HCT116 (cell line): ENCODE data around the gene SYNGR3. TPM values are rescaled to one million over a fixed set of nuclear protein-coding genes. Genes with fewer than 3 reads are reported as not detected.

Experiments
- ATAC-seq: fragments of 200-7000 bp; cut with Tn5 transposase; 2 replicates; pipeline ENCODE4 v1.9.1; 2020; ENCODE audit warnings: mild to moderate bottlenecking, moderate library complexity
- BruUV-seq: library from RNA; stranded (reverse); fragments of 400-500 nt; replicated peaks from 2 replicates; lab custom pipeline; 2021; lab: Mats Ljungman, UMichigan
- CTCF ChIA-PET: fragments of 300-600 bp; sonication (Branson Sonifier 250); formaldehyde crosslinking; loops from one replicate; lab custom pipeline; 2021; ENCODE audit warnings: antibody characterized with exemption; lab: Charles Lee
- POLR2A ChIA-PET: fragments of 300-600, 350-600 bp; sonication (Branson Sonifier 250); formaldehyde crosslinking; loops from one replicate; lab custom pipeline; 2021; ENCODE audit warnings: antibody characterized with exemption; lab: Charles Lee
- RAD21 ChIA-PET, 2 experiments: fragments of 300-600 bp; sonication (Branson Sonifier 250); formaldehyde crosslinking; loops; one replicate each; lab custom pipeline; 2023; ENCODE audit warnings: low total read pairs in 2 of 2; ENCODE audit not compliant: uncharacterized antibody in 2 of 2, unreplicated experiment in 2 of 2, low non-redundant PET in 1 of 2; lab: Charles Lee
- DNase-seq: peaks from one replicate; pipeline ENCODE4 v3.0.0-alpha.2; 2010; ENCODE audit warnings: low read depth, low spot score
- H2AFZ ChIP-seq: fragments of 200-600 bp; shearing (Covaris generic), sonication (generic); 2 replicates; pipeline ENCODE4 v1.6.1; 2017; ENCODE audit warnings: low read depth, mixed run types, mixed read lengths, antibody characterized with exemption, low read length; ENCODE audit not compliant: poor library complexity, severe bottlenecking
- H3K27ac ChIP-seq: 2 replicates; pipeline ENCODE4 v1.5.1; 2012; ENCODE audit warnings: low read depth, low read length
- H3K27me3 ChIP-seq: fragments of 200-600 bp; sonication (generic); 2 replicates; pipeline ENCODE4 v1.6.1; 2016; ENCODE audit warnings: mixed run types, low read length, mixed read lengths; ENCODE audit not compliant: insufficient read depth
- H3K36me3 ChIP-seq, 2 experiments: fragments of 200-500 bp in 1 of 2; fragments of 200-600 bp in 1 of 2; sonication (Bioruptor generic) in 1 of 2; sonication (generic) in 1 of 2; 2 replicates each; pipeline versions ENCODE4 v1.5.1 to v1.6.1; 2014 to 2016; ENCODE audit warnings: low read length in 2 of 2, inconsistent platforms in 1 of 2, mixed read lengths in 1 of 2, mixed run types in 1 of 2; ENCODE audit not compliant: insufficient read depth in 2 of 2, control insufficient read depth in 1 of 2
- H3K4me1 ChIP-seq, 2 experiments: fragments of 200-600 bp in 1 of 2; sonication (generic) in 1 of 2; 2 replicates each; pipeline versions ENCODE4 v1.5.1 to v1.6.1; 2012 to 2017; ENCODE audit warnings: low read length in 2 of 2, inconsistent platforms in 1 of 2, mild to moderate bottlenecking in 1 of 2, mixed read lengths in 1 of 2, mixed run types in 1 of 2, moderate library complexity in 1 of 2; ENCODE audit not compliant: insufficient read depth in 2 of 2, control insufficient read depth in 1 of 2
- H3K4me2 ChIP-seq: fragments of 200-600 bp; sonication (generic); 2 replicates; pipeline ENCODE4 v1.6.1; 2017; ENCODE audit warnings: mixed run types, low read length, mixed read lengths
- H3K4me3 ChIP-seq, 2 experiments: fragments of 200-600 bp in 1 of 2; sonication (generic) in 1 of 2; replicated peaks in 1 of 2; 2 replicates each; pipeline ENCODE4 v1.5.1; 2011 to 2016; ENCODE audit warnings: low read length in 2 of 2, control low read depth in 1 of 2, low read depth in 1 of 2, mild to moderate bottlenecking in 1 of 2, mixed read lengths in 1 of 2, mixed run types in 1 of 2
- H3K79me2 ChIP-seq: fragments of 200-600 bp; sonication (generic); 2 replicates; pipeline ENCODE4 v1.6.1; 2017; ENCODE audit warnings: mild to moderate bottlenecking, mixed run types, low read length, moderate library complexity, mixed read lengths; ENCODE audit not compliant: insufficient read depth
- H3K9ac ChIP-seq: fragments of 200-600 bp; sonication (generic); 2 replicates; pipeline ENCODE4 v1.6.1; 2016; ENCODE audit warnings: low read length, mixed read lengths
- H3K9me2 ChIP-seq: fragments of 200-600 bp; sonication (generic), shearing (Covaris generic); 2 replicates; pipeline ENCODE4 v1.6.1; 2017; ENCODE audit warnings: mixed run types, mild to moderate bottlenecking, moderate library complexity; ENCODE audit not compliant: insufficient read depth
- H3K9me3 ChIP-seq, 2 experiments: fragments of 200-500 bp in 1 of 2; fragments of 200-600 bp in 1 of 2; sonication (Bioruptor generic) in 1 of 2; sonication (generic) in 1 of 2; 2 replicates each; pipeline ENCODE4 v1.6.1; 2014 to 2017; ENCODE audit warnings: low read length in 2 of 2, mixed read lengths in 2 of 2, inconsistent platforms in 1 of 2, low read depth in 1 of 2, mild to moderate bottlenecking in 1 of 2, mixed run types in 1 of 2, moderate library complexity in 1 of 2; ENCODE audit not compliant: control insufficient read depth in 1 of 2, insufficient read depth in 1 of 2
- H4K20me1 ChIP-seq: fragments of 200-600 bp; sonication (generic), shearing (Covaris generic); 2 replicates; pipeline ENCODE4 v1.6.1; 2017; ENCODE audit warnings: mixed run types, mild to moderate bottlenecking, moderate library complexity; ENCODE audit not compliant: insufficient read depth
- CBX3 ChIP-seq: IDR thresholded peaks from 2 replicates; pipeline ENCODE4 v1.6.1; 2012; ENCODE audit warnings: low read depth
- CTCF ChIP-seq, 3 experiments: fragments of 200-600 bp in 1 of 3; sonication (generic) in 1 of 3; IDR thresholded peaks in 2 of 3; conservative IDR thresholded peaks in 1 of 3; 2 replicates each; pipeline ENCODE4 v1.5.1; 2012 to 2017; ENCODE audit warnings: low read depth in 2 of 3, low read length in 2 of 3, antibody characterized with exemption in 1 of 3, borderline replicate concordance in 1 of 3, control low read depth in 1 of 3, mild to moderate bottlenecking in 1 of 3, mixed read lengths in 1 of 3, mixed run types in 1 of 3, moderate library complexity in 1 of 3; ENCODE audit not compliant: insufficient read depth in 1 of 3
- MAX ChIP-seq: IDR thresholded peaks from 2 replicates; pipeline ENCODE4 v1.6.1; 2012
- POLR2A ChIP-seq: IDR thresholded peaks from 2 replicates; pipeline ENCODE4 v1.7.0; 2011; ENCODE audit warnings: borderline replicate concordance; ENCODE audit not compliant: insufficient read depth, insufficient read length; ENCODE audit errors: extremely low read depth
- POLR2AphosphoS5 ChIP-seq: IDR thresholded peaks from 2 replicates; pipeline ENCODE4 v1.6.1; 2011; ENCODE audit warnings: mild to moderate bottlenecking, low read depth, low read length, moderate library complexity
- ZFX ChIP-seq: fragments of 450-650 bp; IDR thresholded peaks from 2 replicates; pipeline ENCODE4 v1.6.1; 2017
- intact Hi-C: fragments of 100-400 bp; cut with micrococcal nuclease; formaldehyde crosslinking; loops from 2 replicates; pipeline ENCODE4 v1.10.0; 2022
- total RNA-seq: library from RNA; stranded (reverse); gene quantifications from one replicate; pipeline ENCODE4 v1.2.1, GENCODE V29; 2021; ENCODE audit not compliant: unreplicated experiment

Gene SYNGR3
- total RNA-seq, 1 experiment from 2014 or later = 11.5 TPM

GRCh38 chr16:2026461-2027023 lies 36.8 kb downstream of the SYNGR3 start, which contains the start of gene NHERF2:
NHERF2 (plus strand) TSS chr16:2026902; CDS start chr16:2027006, 104 bp downstream.
- Histone ChIP-seq H3K4me1 (peaks cover 29 to 50% of the 10 kb centered on the region in 2 experiments), H4K20me1 (no peaks in the 10 kb centered on the region), H3K4me3 (peak within 1 kb of the TSS; percentile 60 to 77), H2AFZ (no peak within 1 kb of the TSS), H3K27ac (peak within 1 kb of the TSS; percentile 72; the same call in 1 of the 2 replicates), H3K9me2 (no peaks in the 10 kb centered on the region), H3K9me3 (no peaks in the 10 kb centered on the region), H3K9ac (peak within 1 kb of the TSS; percentile 76), H3K27me3 (no peaks in the 10 kb centered on the region), H3K4me2 (peak within 1 kb of the TSS; percentile 99), H3K36me3 (no peaks in the 10 kb centered on the region), H3K79me2 (peaks cover 17% of the 10 kb centered on the region; the same call in 1 of the 2 replicates)
- BruUV-seq = no TSS peak
- POLR2A ChIA-PET = interaction anchor here (0.9 kb wide), 1 partner anchor 62 kb away, joined by 3 read pairs; the partner anchor contains the start of gene RPS2
- CTCF ChIA-PET = interaction anchor here (1.1 kb wide), 1 partner anchor 22 kb away, joined by 3 read pairs; no protein-coding TSS in a partner anchor
- no peak for DNase-seq
- intact Hi-C loops = loop anchor here (10.0 kb wide), 1 partner anchor 228 kb away; the partner anchor contains the start of gene ECI1
- TF ChIP-seq POLR2AphosphoS5 = peak; percentile 37
- TF ChIP-seq MAX = no peak
- ATAC-seq = peak; percentile 46
- RAD21 ChIA-PET = no interaction called here

- no peaks in the 10 kb centered on the region for H3K9me2 ChIP-seq
- CTCF ChIA-PET = no interaction called here
- H2AFZ ChIP-seq = no peak overlapping the region
- H3K4me1 ChIP-seq = peaks cover 27 to 43% of the 10 kb centered on the region in 2 experiments
- no peak for TF ChIP-seq CBX3
- peak; percentile 25; the same call in 1 of the 2 replicates for TF ChIP-seq ZFX
- no peak for TF ChIP-seq POLR2A
- TF ChIP-seq POLR2AphosphoS5 = 0 out of 2 replicates have a peak, but pooled peaks have one; percentile 3
- 0 out of 6 replicates have a peak, but pooled peaks of 1 of the 3 experiments have one; percentile 11 for TF ChIP-seq CTCF (IDR thresholded peaks at IDR 0.05 in 2 of 3, conservative IDR thresholded peaks at IDR 0.05 in 1 of 3; ENCODE audit: borderline replicate concordance in 1 of 3, insufficient read depth in 1 of 3, low read depth in 2 of 3, low read length in 2 of 3)
- peak; percentile 5 for ATAC-seq
- BruUV-seq = TSS peak; percentile 45
- DNase-seq = no peak
- H3K27ac ChIP-seq = peak overlapping the region; percentile 72; the same call in 1 of the 2 replicates
- H3K4me3 ChIP-seq = peak overlapping the region; percentile 60 to 77
- RAD21 ChIA-PET = interaction anchor here in 1 of 2 experiments (1.2 kb wide), 1 partner anchor 113 kb away, joined by 3 read pairs; no protein-coding TSS in a partner anchor
- H3K9me3 ChIP-seq = no peaks in the 10 kb centered on the region
- intact Hi-C loops = loop anchor here (10.0 kb wide), 1 partner anchor 227 kb away; the partner anchor contains the start of gene ECI1
- H4K20me1 ChIP-seq = no peaks in the 10 kb centered on the region
- peak overlapping the region; percentile 76 for H3K9ac ChIP-seq
- POLR2A ChIA-PET = no interaction called here
- no peaks in the 10 kb centered on the region for H3K27me3 ChIP-seq
- peaks cover 14% of the 10 kb centered on the region; the same call in 1 of the 2 replicates for H3K79me2 ChIP-seq
- H3K36me3 ChIP-seq = no peaks in the 10 kb centered on the region
- H3K4me2 ChIP-seq = peak overlapping the region; percentile 99
Measured at GRCh38 chr16:2027024-2028010, 37.5 kb downstream of the SYNGR3 start.
